ENCODE results near the gene ACAP1.

DNA sequence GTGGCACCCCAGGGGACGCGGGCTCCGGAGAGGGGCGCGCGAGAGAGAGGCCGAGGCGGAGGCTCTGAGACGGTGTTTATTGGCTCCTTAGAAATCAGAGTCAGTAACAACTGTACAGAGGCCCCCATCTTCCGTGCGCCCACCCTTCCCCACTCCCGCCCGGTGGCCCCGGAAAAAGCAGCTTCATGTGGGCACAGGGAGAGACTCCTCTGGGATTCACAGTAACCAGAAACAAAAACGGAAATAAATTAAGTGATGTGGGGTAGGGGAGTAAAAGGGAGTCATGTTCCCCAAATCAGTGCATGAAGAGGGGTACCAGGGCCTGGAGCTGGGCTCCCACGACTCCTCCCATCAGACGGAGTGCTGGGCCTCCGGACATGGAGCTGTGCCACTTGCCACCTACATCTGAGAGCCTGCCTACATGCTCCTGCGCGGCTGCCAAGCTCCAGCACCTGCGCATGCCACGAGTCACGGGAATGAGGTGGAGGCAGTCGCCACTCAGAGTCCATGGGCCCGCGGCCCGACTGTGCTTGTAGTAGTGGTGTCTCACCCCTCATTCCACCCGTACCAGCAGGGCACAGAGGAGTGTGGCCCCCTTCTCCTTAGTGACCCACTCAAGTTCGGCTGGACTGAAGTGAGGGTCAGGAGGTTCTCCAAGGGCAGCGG lies 20.6 kb upstream of the ACAP1 start:
- TF ChIP-seq, protein P1, sequence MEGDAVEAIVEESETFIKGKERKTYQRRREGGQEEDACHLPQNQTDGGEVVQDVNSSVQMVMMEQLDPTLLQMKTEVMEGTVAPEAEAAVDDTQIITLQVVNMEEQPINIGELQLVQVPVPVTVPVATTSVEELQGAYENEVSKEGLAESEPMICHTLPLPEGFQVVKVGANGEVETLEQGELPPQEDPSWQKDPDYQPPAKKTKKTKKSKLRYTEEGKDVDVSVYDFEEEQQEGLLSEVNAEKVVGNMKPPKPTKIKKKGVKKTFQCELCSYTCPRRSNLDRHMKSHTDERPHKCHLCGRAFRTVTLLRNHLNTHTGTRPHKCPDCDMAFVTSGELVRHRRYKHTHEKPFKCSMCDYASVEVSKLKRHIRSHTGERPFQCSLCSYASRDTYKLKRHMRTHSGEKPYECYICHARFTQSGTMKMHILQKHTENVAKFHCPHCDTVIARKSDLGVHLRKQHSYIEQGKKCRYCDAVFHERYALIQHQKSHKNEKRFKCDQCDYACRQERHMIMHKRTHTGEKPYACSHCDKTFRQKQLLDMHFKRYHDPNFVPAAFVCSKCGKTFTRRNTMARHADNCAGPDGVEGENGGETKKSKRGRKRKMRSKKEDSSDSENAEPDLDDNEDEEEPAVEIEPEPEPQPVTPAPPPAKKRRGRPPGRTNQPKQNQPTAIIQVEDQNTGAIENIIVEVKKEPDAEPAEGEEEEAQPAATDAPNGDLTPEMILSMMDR (conservative IDR thresholded peaks at IDR 0.05) = no peak
- no peak for TF ChIP-seq EZH2 (IDR thresholded peaks at IDR 0.05; ENCODE audit: low read depth)

All from PC-9 (cell line).